Astrocyte (in vitro differentiated cells and primary cell): ENCODE data around the gene SELL.

Experiments
- EZH2 ChIP-seq: IDR thresholded peaks from 2 replicates; pipeline ENCODE4 v1.6.1; 2012; ENCODE audit warnings: mild to moderate bottlenecking, low read length, inconsistent platforms; ENCODE audit not compliant: insufficient read depth
- TF ChIP-seq, protein P1 (sequence below): IDR thresholded peaks from 2 replicates; pipeline ENCODE4 v1.5.1; 2011; ENCODE audit warnings: low read depth, mild to moderate bottlenecking, inconsistent platforms, low read length, moderate library complexity; ENCODE audit not compliant: insufficient read depth

GRCh38 chr1:169647512-169647911, 63.9 kb downstream of the SELL start:
- TF ChIP-seq EZH2: no peak
- TF ChIP-seq, protein P1, sequence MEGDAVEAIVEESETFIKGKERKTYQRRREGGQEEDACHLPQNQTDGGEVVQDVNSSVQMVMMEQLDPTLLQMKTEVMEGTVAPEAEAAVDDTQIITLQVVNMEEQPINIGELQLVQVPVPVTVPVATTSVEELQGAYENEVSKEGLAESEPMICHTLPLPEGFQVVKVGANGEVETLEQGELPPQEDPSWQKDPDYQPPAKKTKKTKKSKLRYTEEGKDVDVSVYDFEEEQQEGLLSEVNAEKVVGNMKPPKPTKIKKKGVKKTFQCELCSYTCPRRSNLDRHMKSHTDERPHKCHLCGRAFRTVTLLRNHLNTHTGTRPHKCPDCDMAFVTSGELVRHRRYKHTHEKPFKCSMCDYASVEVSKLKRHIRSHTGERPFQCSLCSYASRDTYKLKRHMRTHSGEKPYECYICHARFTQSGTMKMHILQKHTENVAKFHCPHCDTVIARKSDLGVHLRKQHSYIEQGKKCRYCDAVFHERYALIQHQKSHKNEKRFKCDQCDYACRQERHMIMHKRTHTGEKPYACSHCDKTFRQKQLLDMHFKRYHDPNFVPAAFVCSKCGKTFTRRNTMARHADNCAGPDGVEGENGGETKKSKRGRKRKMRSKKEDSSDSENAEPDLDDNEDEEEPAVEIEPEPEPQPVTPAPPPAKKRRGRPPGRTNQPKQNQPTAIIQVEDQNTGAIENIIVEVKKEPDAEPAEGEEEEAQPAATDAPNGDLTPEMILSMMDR: no peak
